ENCODE measurements around the gene DNM2. TPM values are rescaled to one million over a fixed set of nuclear protein-coding genes. Genes with fewer than 3 reads are reported as not detected.
A peak's percentile ranks its signal among the peaks of the same experiment; 100 is the strongest.
"Not testable (repeated sequence)": the region's sequence is repeated elsewhere in the genome, so short reads cannot be mapped to it uniquely, and the experiment has no call there.

The DNM2 gene
- total and polyA plus RNA-seq, 2 experiments from 2014 or later, result 47.2 to 60.5 TPM

DNA sequence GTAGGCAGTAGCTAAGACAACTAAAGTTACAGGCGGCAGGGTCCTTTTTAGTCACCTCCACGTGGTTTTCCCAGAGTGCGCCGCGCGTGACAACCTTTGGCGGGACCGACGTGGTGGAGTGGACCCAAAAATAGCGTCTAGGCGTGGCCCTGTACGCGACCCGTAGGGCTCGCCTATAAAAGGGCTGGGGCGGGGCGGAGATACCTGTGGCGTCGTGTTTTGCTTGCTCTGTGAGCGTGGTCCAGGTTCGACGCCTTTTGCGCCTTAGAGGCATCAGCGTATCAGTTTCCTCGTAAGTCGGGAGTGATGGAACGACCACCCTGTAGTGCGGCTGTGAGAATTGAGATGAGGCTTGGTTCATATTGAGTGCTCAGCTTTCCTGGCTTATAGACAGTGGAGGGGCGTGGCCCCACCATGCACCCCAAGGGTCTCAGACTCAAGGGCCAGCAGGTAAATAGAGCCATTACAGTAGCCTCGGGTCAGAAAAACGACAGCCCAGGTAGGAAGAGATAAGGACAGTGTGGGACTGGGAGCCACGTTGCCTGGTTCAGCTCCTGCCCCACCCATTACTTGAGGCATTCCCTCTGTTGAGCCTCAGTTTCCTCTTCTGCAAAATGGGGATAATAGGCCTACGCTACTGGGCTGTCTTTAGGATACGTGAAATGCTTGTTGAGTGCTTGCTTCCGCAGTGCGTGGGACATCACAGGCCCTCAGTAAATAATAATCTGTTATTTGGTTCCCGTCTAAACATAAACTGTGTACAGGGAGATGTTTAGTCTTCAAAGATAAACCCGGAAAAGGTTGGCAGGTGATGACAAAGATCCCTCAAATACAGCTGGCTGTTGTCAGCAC lies 118.8 kb downstream of the DNM2 start:
- Histone ChIP-seq H3K4me2 (ENCODE audit: unreplicated experiment) (peak overlapping the region; percentile 73), H3K9me3 (ENCODE audit: low read depth) (no peaks in the 10 kb centered on the region), H3F3A (ENCODE audit: insufficient read depth) (peaks cover 7% of the 10 kb centered on the region; the same call in 1 of the 2 replicates), H2AFZ (peak overlapping the region; percentile 89), H4K20me1 (ENCODE audit: insufficient read depth) (no peaks in the 10 kb centered on the region), H3K4me3 (peak overlapping the region; percentile 81), H3K27ac (peak overlapping the region; percentile 96), H3K9me2 (ENCODE audit: insufficient read depth) (no peaks in the 10 kb centered on the region), H3K79me2 (ENCODE audit: insufficient read depth) (no peaks in the 10 kb centered on the region), H3K36me3 (ENCODE audit: low read depth) (no peaks in the 10 kb centered on the region), H3K9ac (peak overlapping the region; percentile 93), H3K4me1 (ENCODE audit: insufficient read depth) (0 out of 2 replicates have a peak, but pooled peaks cover 6% of the 10 kb centered on the region), H3K27me3 (replicated peaks; ENCODE audit: insufficient read depth) (no peaks in the 10 kb centered on the region)
- WGBS, 2 experiments (ENCODE audit: low coverage in 1 of 2, low lambda C conversion rate in 2 of 2, missing lambda C conversion rate in 2 of 2), result 32 to 36% methylated on average over 38 of the region's 38 CpGs
- DNase-seq, result peak; percentile 91
- in situ Hi-C loops (cut with MboI), result no loop called here
- TF ChIP-seq EZH2 (IDR thresholded peaks at IDR 0.05; ENCODE audit: insufficient read depth, poor library complexity, severe bottlenecking) (no peak), EZH2phosphoT487 (IDR thresholded peaks at IDR 0.05; ENCODE audit: insufficient read depth, low read depth) (no peak)

DNA sequence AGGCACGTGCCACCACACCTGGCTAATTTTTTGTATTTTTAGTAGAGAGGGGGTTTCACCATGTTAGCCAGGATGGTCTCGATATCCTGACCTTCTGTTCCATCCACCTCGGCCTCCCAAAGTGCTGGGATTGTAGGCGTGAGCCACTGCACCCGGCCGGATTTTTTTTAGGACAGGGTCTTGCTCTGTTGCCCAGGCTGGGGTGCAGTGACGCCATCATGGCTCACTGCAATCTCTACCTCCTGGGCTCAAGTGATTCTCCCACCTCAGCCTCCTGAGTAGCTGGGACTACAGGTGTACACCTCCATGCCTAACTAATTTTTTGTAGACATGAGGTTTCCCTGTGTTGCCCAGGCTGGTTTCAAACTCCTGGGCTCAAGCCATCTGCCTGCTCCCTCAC lies 119.8 kb downstream of the DNM2 start:
- H3K36me3 ChIP-seq (ENCODE audit: low read depth); H3K9me2 ChIP-seq (ENCODE audit: insufficient read depth); H3K4me3 ChIP-seq; H3K9me3 ChIP-seq (ENCODE audit: low read depth); H3K79me2 ChIP-seq (ENCODE audit: insufficient read depth); H3K27me3 ChIP-seq (replicated peaks; ENCODE audit: insufficient read depth); in situ Hi-C loops (cut with MboI); H3F3A ChIP-seq (ENCODE audit: insufficient read depth); H3K4me1 ChIP-seq (ENCODE audit: insufficient read depth); H2AFZ ChIP-seq; H3K9ac ChIP-seq; DNase-seq; H4K20me1 ChIP-seq (ENCODE audit: insufficient read depth); H3K27ac ChIP-seq; H3K4me2 ChIP-seq (ENCODE audit: unreplicated experiment): not testable (repeated sequence)
- WGBS, 2 experiments (ENCODE audit: low coverage in 1 of 2, low lambda C conversion rate in 2 of 2, missing lambda C conversion rate in 2 of 2), result 94% methylated on average over 7 of the region's 7 CpGs

GRCh38 chr19:10838377-10838776 lies 120.5 kb downstream of the DNM2 start:
- peaks cover 5% of the 10 kb centered on the region; the same call in 1 of the 2 replicates for H3F3A ChIP-seq (ENCODE audit: insufficient read depth)
- 0 out of 2 replicates have a peak, but pooled peaks cover 6% of the 10 kb centered on the region for H3K4me1 ChIP-seq (ENCODE audit: insufficient read depth)
- H3K36me3 ChIP-seq (ENCODE audit: low read depth), result no peaks in the 10 kb centered on the region
- H3K9me3 ChIP-seq (ENCODE audit: low read depth), result no peaks in the 10 kb centered on the region
- TF ChIP-seq EZH2 (IDR thresholded peaks at IDR 0.05; ENCODE audit: insufficient read depth, poor library complexity, severe bottlenecking), result no peak
- no peak for TF ChIP-seq EZH2phosphoT487 (IDR thresholded peaks at IDR 0.05; ENCODE audit: insufficient read depth, low read depth)
- H3K9me2 ChIP-seq (ENCODE audit: insufficient read depth), result no peaks in the 10 kb centered on the region
- H3K4me3 ChIP-seq, result no peak overlapping the region
- in situ Hi-C loops (cut with MboI), result no loop called here
- H3K79me2 ChIP-seq (ENCODE audit: insufficient read depth), result no peaks in the 10 kb centered on the region
- no peak overlapping the region for H3K9ac ChIP-seq
- no peak overlapping the region for H3K27ac ChIP-seq
- no peak for DNase-seq
- 56 to 58% methylated on average over 11 of the region's 11 CpGs for WGBS, 2 experiments (ENCODE audit: low coverage in 1 of 2, low lambda C conversion rate in 2 of 2, missing lambda C conversion rate in 2 of 2)
- no peak overlapping the region for H3K4me2 ChIP-seq (ENCODE audit: unreplicated experiment)
- H4K20me1 ChIP-seq (ENCODE audit: insufficient read depth), result no peaks in the 10 kb centered on the region
- no peaks in the 10 kb centered on the region for H3K27me3 ChIP-seq (replicated peaks; ENCODE audit: insufficient read depth)
- H2AFZ ChIP-seq, result no peak overlapping the region

GRCh38 chr19:10839114-10840050 lies 121.5 kb downstream of the DNM2 start:
- no peaks in the 10 kb centered on the region for H3K9me2 ChIP-seq (ENCODE audit: insufficient read depth)
- no peak overlapping the region for H3K4me3 ChIP-seq
- no peak overlapping the region for H3K9ac ChIP-seq
- no peaks in the 10 kb centered on the region for H4K20me1 ChIP-seq (ENCODE audit: insufficient read depth)
- 83 to 85% methylated on average over 10 of the region's 10 CpGs for WGBS, 2 experiments (ENCODE audit: low coverage in 1 of 2, low lambda C conversion rate in 2 of 2, missing lambda C conversion rate in 2 of 2)
- H3K36me3 ChIP-seq (ENCODE audit: low read depth), result no peaks in the 10 kb centered on the region
- H3F3A ChIP-seq (ENCODE audit: insufficient read depth), result no peaks in the 10 kb centered on the region
- H3K4me2 ChIP-seq (ENCODE audit: unreplicated experiment), result no peak overlapping the region
- no peaks in the 10 kb centered on the region for H3K79me2 ChIP-seq (ENCODE audit: insufficient read depth)
- no peaks in the 10 kb centered on the region for H3K9me3 ChIP-seq (ENCODE audit: low read depth)
- H3K27me3 ChIP-seq (replicated peaks; ENCODE audit: insufficient read depth), result no peaks in the 10 kb centered on the region
- no peak for TF ChIP-seq EZH2phosphoT487 (IDR thresholded peaks at IDR 0.05; ENCODE audit: insufficient read depth, low read depth)
- no peak for TF ChIP-seq EZH2 (IDR thresholded peaks at IDR 0.05; ENCODE audit: insufficient read depth, poor library complexity, severe bottlenecking)
- no peak for DNase-seq
- no peak overlapping the region for H2AFZ ChIP-seq
- H3K4me1 ChIP-seq (ENCODE audit: insufficient read depth), result 0 out of 2 replicates have a peak, but pooled peaks cover 6% of the 10 kb centered on the region
- in situ Hi-C loops (cut with MboI), result no loop called here
- H3K27ac ChIP-seq, result no peak overlapping the region
